ENCODE data around the gene ETS2. TPM values are rescaled to one million over a fixed set of nuclear protein-coding genes. Genes with fewer than 3 reads are reported as not detected.

ETS2 gene
- total RNA-seq, 4 donors from 2014 or later: 72.6 to 147 (median 98.5) TPM

GRCh38 chr21:38797470-38797869, 8.3 kb upstream of the ETS2 start:
- no peaks in the 10 kb centered on the region for H3K4me1 ChIP-seq
- intact Hi-C loops (cut with DNase I; ENCODE audit: low total_unique reads): no loop called here
- H3K36me3 ChIP-seq: no peaks in the 10 kb centered on the region
- no peak for TF ChIP-seq POLR2A (IDR thresholded peaks at IDR 0.05)
- TF ChIP-seq CTCF (IDR thresholded peaks at IDR 0.05): no peak
- no peak overlapping the region for H3K27ac ChIP-seq
- no peak overlapping the region for H3K4me3 ChIP-seq
- no peaks in the 10 kb centered on the region for H3K9me3 ChIP-seq
- H3K27me3 ChIP-seq: no peaks in the 10 kb centered on the region
- DNase-seq: no peak

GRCh38 chr21:38798081-38798480, 7.6 kb upstream of the ETS2 start:
- DNase-seq: no peak
- H3K27me3 ChIP-seq: no peaks in the 10 kb centered on the region
- no peak overlapping the region for H3K4me3 ChIP-seq
- H3K9me3 ChIP-seq: no peaks in the 10 kb centered on the region
- no peak overlapping the region for H3K27ac ChIP-seq
- no peaks in the 10 kb centered on the region for H3K36me3 ChIP-seq
- TF ChIP-seq POLR2A (IDR thresholded peaks at IDR 0.05): no peak
- no peak for TF ChIP-seq CTCF (IDR thresholded peaks at IDR 0.05)
- H3K4me1 ChIP-seq: no peaks in the 10 kb centered on the region
- intact Hi-C loops (cut with DNase I; ENCODE audit: low total_unique reads): no loop called here

- no peaks in the 10 kb centered on the region for H3K27me3 ChIP-seq
- intact Hi-C loops (cut with DNase I; ENCODE audit: low total_unique reads): no loop called here
- TF ChIP-seq CTCF (IDR thresholded peaks at IDR 0.05) (no peak), POLR2A (IDR thresholded peaks at IDR 0.05) (no peak)
Measured at GRCh38 chr21:38798481-38798882, 7.2 kb upstream of the ETS2 start.

GRCh38 chr21:38800046-38800758, 5.5 kb upstream of the ETS2 start:
- no peak for DNase-seq
- Histone ChIP-seq H3K27ac (no peak overlapping the region), H3K36me3 (no peaks in the 10 kb centered on the region), H3K27me3 (no peaks in the 10 kb centered on the region), H3K9me3 (no peaks in the 10 kb centered on the region), H3K4me3 (no peak overlapping the region), H3K4me1 (no peaks in the 10 kb centered on the region)
- intact Hi-C loops (cut with DNase I; ENCODE audit: low total_unique reads): loop anchor here (10.0 kb wide), 1 partner anchor 45 kb away; no protein-coding TSS in a partner anchor
- TF ChIP-seq CTCF (IDR thresholded peaks at IDR 0.05) (no peak), POLR2A (IDR thresholded peaks at IDR 0.05) (no peak)

More at GRCh38 chr21:38798481-38798882, 7.2 kb upstream of the ETS2 start:
- Histone ChIP-seq H3K36me3 (no peaks in the 10 kb centered on the region), H3K4me3 (no peak overlapping the region), H3K4me1 (no peaks in the 10 kb centered on the region), H3K9me3 (no peaks in the 10 kb centered on the region), H3K27ac (no peak overlapping the region)
- no peak for DNase-seq

GRCh38 chr21:38800924-38801744, 4.6 kb upstream of the ETS2 start:
- no peaks in the 10 kb centered on the region for H3K27me3 ChIP-seq
- intact Hi-C loops (cut with DNase I; ENCODE audit: low total_unique reads): loop anchor here (10.0 kb wide), 1 partner anchor 46 kb away; no protein-coding TSS in a partner anchor
- H3K27ac ChIP-seq: no peak overlapping the region
- H3K36me3 ChIP-seq: no peaks in the 10 kb centered on the region
- TF ChIP-seq POLR2A (IDR thresholded peaks at IDR 0.05) (no peak), CTCF (IDR thresholded peaks at IDR 0.05) (no peak)
- H3K9me3 ChIP-seq: no peaks in the 10 kb centered on the region
- H3K4me1 ChIP-seq: no peaks in the 10 kb centered on the region
- no peak for DNase-seq
- no peak overlapping the region for H3K4me3 ChIP-seq
